Loucy (cell line): ENCODE results near the gene UBL3.
A peak's percentile ranks its signal among the peaks of the same experiment; 100 is the strongest.

Source experiments
- H2AFZ ChIP-seq: fragments of 200-600 bp; sonication (generic); 2 replicates; pipeline ENCODE4 v1.6.0; 2016; ENCODE audit warnings: antibody characterized with exemption, mild to moderate bottlenecking, low read length, moderate library complexity
- H3F3A ChIP-seq: fragments of 200-600 bp; 2 replicates; pipeline ENCODE4 v1.6.0; 2016; ENCODE audit warnings: antibody characterized with exemption, low read depth, mild to moderate bottlenecking
- H3K27me3 ChIP-seq: fragments of 200-600 bp; sonication (generic); 2 replicates; pipeline ENCODE4 v1.6.1; 2014; ENCODE audit warnings: low read length, mild to moderate bottlenecking; ENCODE audit not compliant: insufficient read depth, poor library complexity, severe bottlenecking
- H3K36me3 ChIP-seq: fragments of 200-600 bp; sonication (generic); 2 replicates; pipeline ENCODE4 v1.6.1; 2016; ENCODE audit warnings: low read length; ENCODE audit not compliant: insufficient read depth
- H3K4me1 ChIP-seq: fragments of 200-600 bp; sonication (generic); 2 replicates; pipeline ENCODE4 v1.5.1; 2014; ENCODE audit warnings: low read length, mild to moderate bottlenecking; ENCODE audit not compliant: insufficient read depth, poor library complexity, severe bottlenecking
- H3K4me2 ChIP-seq: fragments of 200-600 bp; sonication (generic); 2 replicates; pipeline ENCODE4 v1.6.0; 2014; ENCODE audit warnings: antibody characterized with exemption, low read length, low read depth, mild to moderate bottlenecking; ENCODE audit not compliant: poor library complexity, severe bottlenecking
- H3K4me3 ChIP-seq: fragments of 200-600 bp; sonication (generic); 2 replicates; pipeline ENCODE4 v1.5.1; 2014; ENCODE audit warnings: low read length, mild to moderate bottlenecking, mixed read lengths; ENCODE audit not compliant: poor library complexity, severe bottlenecking
- H3K79me2 ChIP-seq: fragments of 200-600 bp; sonication (generic); 2 replicates; pipeline ENCODE4 v1.6.1; 2014; ENCODE audit warnings: low read length; ENCODE audit not compliant: insufficient read depth
- H3K9ac ChIP-seq: fragments of 200-600 bp; sonication (generic); 2 replicates; pipeline ENCODE4 v1.6.0; 2014; ENCODE audit warnings: mild to moderate bottlenecking, low read depth, low read length, moderate library complexity; ENCODE audit not compliant: poor library complexity, severe bottlenecking
- H3K9me2 ChIP-seq: fragments of 200-600 bp; sonication (generic); replicated peaks from 2 replicates; pipeline ENCODE4 v1.6.1; 2016; ENCODE audit warnings: low read depth, low read length, mixed read lengths
- H3K9me3 ChIP-seq: fragments of 200-600 bp; sonication (generic); 2 replicates; pipeline ENCODE4 v1.6.1; 2014; ENCODE audit warnings: mild to moderate bottlenecking, antibody characterized with exemption, low read length, low read depth; ENCODE audit not compliant: insufficient read depth
- H4K20me1 ChIP-seq: fragments of 200-600 bp; sonication (generic); 2 replicates; pipeline ENCODE4 v1.6.0; 2014; ENCODE audit warnings: antibody characterized with exemption, low read length, mild to moderate bottlenecking; ENCODE audit not compliant: insufficient read depth, poor library complexity, severe bottlenecking
- CTCF ChIP-seq: fragments of 200-600 bp; sonication (generic); conservative IDR thresholded peaks from 2 replicates; pipeline ENCODE4 v1.5.1; 2014; ENCODE audit warnings: mild to moderate bottlenecking, antibody characterized with exemption, low read length
- EZH2phosphoT487 ChIP-seq: fragments of 200-600 bp; IDR thresholded peaks from 2 replicates; pipeline ENCODE4 v1.6.1; 2018; ENCODE audit warnings: antibody characterized with exemption, mild to moderate bottlenecking, moderate library complexity, borderline replicate concordance

UBL3 gene

GRCh38 chr13:29850213-29850898 lies at the start of gene UBL3:
TSS of gene UBL3 (minus strand) at chr13:29850617. CDS start at chr13:29849538, 1,079 bp downstream.
- Histone ChIP-seq H3F3A (no peaks in the 10 kb centered on the region), H3K79me2 (peaks cover 42% of the 10 kb centered on the region), H4K20me1 (peaks cover 30% of the 10 kb centered on the region), H3K4me1 (peaks cover 24% of the 10 kb centered on the region), H3K4me3 (peak within 1 kb of the TSS; percentile 81), H3K9me2 (no peaks in the 10 kb centered on the region), H3K4me2 (peak within 1 kb of the TSS; percentile 81), H2AFZ (peak within 1 kb of the TSS; percentile 82), H3K36me3 (no peaks in the 10 kb centered on the region), H3K9ac (peak within 1 kb of the TSS; percentile 71), H3K27me3 (no peaks in the 10 kb centered on the region), H3K9me3 (no peaks in the 10 kb centered on the region)
- TF ChIP-seq EZH2phosphoT487 (no peak), CTCF (no peak)

GRCh38 chr13:29897102-29897501 lies 46.7 kb upstream of the UBL3 start:
- no peaks in the 10 kb centered on the region for H3K79me2 ChIP-seq
- no peaks in the 10 kb centered on the region for H3F3A ChIP-seq
- no peaks in the 10 kb centered on the region for H3K9me2 ChIP-seq
- no peak overlapping the region for H3K4me3 ChIP-seq
- TF ChIP-seq CTCF (no peak), EZH2phosphoT487 (no peak)
- no peaks in the 10 kb centered on the region for H3K27me3 ChIP-seq
- H3K9ac ChIP-seq = no peak overlapping the region
- no peaks in the 10 kb centered on the region for H3K36me3 ChIP-seq
- no peak overlapping the region for H2AFZ ChIP-seq
- no peak overlapping the region for H3K4me2 ChIP-seq
- H3K9me3 ChIP-seq = no peaks in the 10 kb centered on the region; the same call in 1 of the 2 replicates
- H3K4me1 ChIP-seq = peaks cover 13% of the 10 kb centered on the region
- no peaks in the 10 kb centered on the region for H4K20me1 ChIP-seq

GRCh38 chr13:29893438-29893837 lies 43.0 kb upstream of the UBL3 start:
- Histone ChIP-seq H3F3A (no peaks in the 10 kb centered on the region), H3K4me3 (no peak overlapping the region), H3K9me2 (no peaks in the 10 kb centered on the region), H3K9ac (no peak overlapping the region), H3K9me3 (no peaks in the 10 kb centered on the region), H3K4me1 (peaks cover 6% of the 10 kb centered on the region), H2AFZ (no peak overlapping the region), H3K4me2 (no peak overlapping the region), H4K20me1 (no peaks in the 10 kb centered on the region), H3K36me3 (no peaks in the 10 kb centered on the region), H3K27me3 (no peaks in the 10 kb centered on the region), H3K79me2 (no peaks in the 10 kb centered on the region)
- no peak for TF ChIP-seq CTCF
- TF ChIP-seq EZH2phosphoT487 = no peak
